CD4-positive, alpha-beta T cell treated with Interleukin-10 for 1 hour (primary cell): ENCODE measurements around the gene RNF113B.

Experiments
- DNase-seq: peaks from one replicate; pipeline ENCODE4 v3.0.0-alpha.2; 2020

Gene RNF113B

GRCh38 chr13:98176777-98177608 lies at the start of gene RNF113B:
TSS of gene RNF113B (minus strand) at chr13:98177269. CDS start at chr13:98177236, 33 bp downstream.
- DNase-seq, result no peak

- DNase-seq, result no peak
These were observed 49.4 kb upstream of the RNF113B start for GRCh38 chr13:98226496-98226895.

GRCh38 chr13:98225036-98225940 lies 48.2 kb upstream of the RNF113B start:
- no peak for DNase-seq

GRCh38 chr13:98224557-98224956 lies 47.5 kb upstream of the RNF113B start:
- DNase-seq, result no peak

GRCh38 chr13:98223741-98224140 lies 46.7 kb upstream of the RNF113B start:
- DNase-seq, result no peak

GRCh38 chr13:98222816-98223215 lies 45.7 kb upstream of the RNF113B start:
- DNase-seq, result no peak

GRCh38 chr13:98222081-98222554 lies 45.0 kb upstream of the RNF113B start:
- no peak for DNase-seq

GRCh38 chr13:98221234-98221633 lies 44.2 kb upstream of the RNF113B start:
- DNase-seq, result no peak

GRCh38 chr13:98220271-98220791 lies 43.3 kb upstream of the RNF113B start:
- no peak for DNase-seq

- no peak for DNase-seq
These were observed 42.6 kb upstream of the RNF113B start for GRCh38 chr13:98219685-98220084.

GRCh38 chr13:98217597-98217996 lies 40.5 kb upstream of the RNF113B start:
- no peak for DNase-seq

GRCh38 chr13:98216711-98217285 lies 39.7 kb upstream of the RNF113B start:
- no peak for DNase-seq

GRCh38 chr13:98216135-98216565 lies 39.1 kb upstream of the RNF113B start:
- no peak for DNase-seq

- no peak for DNase-seq
These were observed 38.4 kb upstream of the RNF113B start for GRCh38 chr13:98215508-98215907.

GRCh38 chr13:98214707-98215106 lies 37.6 kb upstream of the RNF113B start:
- DNase-seq, result no peak

- no peak for DNase-seq
These were observed 37.1 kb upstream of the RNF113B start for GRCh38 chr13:98214008-98214643.

GRCh38 chr13:98213354-98213753 lies 36.3 kb upstream of the RNF113B start:
- DNase-seq, result no peak

GRCh38 chr13:98212763-98213162 lies 35.7 kb upstream of the RNF113B start:
- no peak for DNase-seq

GRCh38 chr13:98208606-98209005 lies 31.5 kb upstream of the RNF113B start:
- no peak for DNase-seq

GRCh38 chr13:98207416-98207815 lies 30.3 kb upstream of the RNF113B start:
- DNase-seq, result no peak

- DNase-seq, result no peak
These were observed 29.9 kb upstream of the RNF113B start for GRCh38 chr13:98206946-98207345.

GRCh38 chr13:98204546-98204945 lies 27.5 kb upstream of the RNF113B start:
- no peak for DNase-seq
